ENCODE measurements around the gene KCNG4. TPM values are rescaled to one million over a fixed set of nuclear protein-coding genes. Genes with fewer than 3 reads are reported as not detected.

KCNG4 gene
- total and polyA plus RNA-seq, 4 donors = not detected

DNA sequence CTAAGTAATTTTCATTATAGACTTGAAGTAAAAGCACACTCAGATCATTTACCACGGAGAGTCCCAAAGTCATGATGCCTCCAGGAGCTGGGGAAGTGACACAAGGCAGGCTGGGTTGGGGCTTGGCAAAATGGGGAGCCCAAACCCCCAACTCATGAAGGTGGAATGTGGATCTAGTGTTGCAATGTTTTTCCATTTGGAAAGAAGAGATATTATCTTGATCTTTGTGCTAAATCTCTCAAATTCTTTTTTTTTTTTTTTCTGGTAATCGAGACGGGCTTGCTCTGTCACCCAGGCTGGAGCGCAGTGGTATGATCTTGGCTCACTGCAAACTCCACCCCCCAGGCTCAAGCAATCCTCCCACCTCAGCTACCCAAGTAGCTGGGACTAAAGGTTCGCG lies 7.5 kb upstream of the KCNG4 start:
- Histone ChIP-seq H3K4me1 (ENCODE audit: control insufficient read depth in 4 of 4, insufficient read depth in 4 of 4, low read length in 3 of 4) (no peaks in the 10 kb centered on the region), H3K9me3 (ENCODE audit: control insufficient read depth in 4 of 4, low read length in 3 of 4) (peaks cover 0 to 2% (median 0%) of the 10 kb centered on the region in 4 donors), H3K4me3 (ENCODE audit: low read depth in 1 of 3, low read length in 3 of 3) (no peak overlapping the region), H3K9ac (ENCODE audit: low read depth in 1 of 2, low read length in 2 of 2) (no peak overlapping the region), H3K27me3 (ENCODE audit: control insufficient read depth in 4 of 4, insufficient read depth in 4 of 4, low read length in 3 of 4) (no peaks in the 10 kb centered on the region), H3K36me3 (ENCODE audit: control insufficient read depth in 4 of 4, insufficient read depth in 3 of 4, low read depth in 1 of 4, low read length in 3 of 4) (no peaks in the 10 kb centered on the region), H3K27ac (ENCODE audit: low read depth in 1 of 2, low read length in 2 of 2) (no peak overlapping the region)
- WGBS = 88% methylated on average over 6 of the region's 6 CpGs
- TF ChIP-seq FOXA1 (IDR thresholded peaks at IDR 0.05) (no peak), HNF4G (IDR thresholded peaks at IDR 0.05) (no peak)
- DNase-seq (ENCODE audit: low spot score) = no peak

DNA sequence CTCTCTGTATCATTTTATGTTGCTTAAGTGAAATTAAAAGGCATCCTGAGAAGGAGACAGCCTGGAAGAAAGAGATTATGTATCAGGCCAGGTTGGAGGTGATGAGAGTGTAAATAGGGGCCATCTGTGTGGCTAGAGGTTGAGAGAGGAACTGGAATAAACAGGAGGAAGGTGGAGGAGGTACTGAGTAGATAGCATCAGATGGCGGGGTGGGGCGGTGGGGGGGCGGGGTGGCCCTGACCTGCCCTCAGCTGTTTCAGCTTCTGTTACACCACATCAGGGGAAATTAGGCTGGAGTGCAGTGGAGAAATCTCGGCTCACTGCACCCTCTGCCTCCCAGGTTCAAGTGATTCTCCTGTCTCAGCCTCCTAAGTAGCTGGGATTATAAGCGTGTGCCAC lies 6.9 kb upstream of the KCNG4 start:
- peaks cover 0 to 2% (median 0%) of the 10 kb centered on the region in 4 donors for H3K9me3 ChIP-seq (ENCODE audit: control insufficient read depth in 4 of 4, low read length in 3 of 4)
- no peak for DNase-seq (ENCODE audit: low spot score)
- H3K4me3 ChIP-seq (ENCODE audit: low read depth in 1 of 3, low read length in 3 of 3) = no peak overlapping the region
- peaks cover 0 to 2% (median 0%) of the 10 kb centered on the region in 4 donors for H3K27me3 ChIP-seq (ENCODE audit: control insufficient read depth in 4 of 4, insufficient read depth in 4 of 4, low read length in 3 of 4)
- no peak overlapping the region for H3K9ac ChIP-seq (ENCODE audit: low read depth in 1 of 2, low read length in 2 of 2)
- TF ChIP-seq RXRA (IDR thresholded peaks at IDR 0.05) (no peak), HNF4A (conservative IDR thresholded peaks at IDR 0.05) (no peak), GABPA (IDR thresholded peaks at IDR 0.05 in 1 of 2, conservative IDR thresholded peaks at IDR 0.05 in 1 of 2) (no peak), RAD21 (IDR thresholded peaks at IDR 0.05) (no peak), YY1 (IDR thresholded peaks at IDR 0.05) (no peak), FOXA2 (IDR thresholded peaks at IDR 0.05) (no peak), TAF1 (conservative IDR thresholded peaks at IDR 0.05) (no peak), SP1 (IDR thresholded peaks at IDR 0.05) (no peak), FOXA1 (IDR thresholded peaks at IDR 0.05) (no peak), NR2F2 (IDR thresholded peaks at IDR 0.05) (no peak), JUND (IDR thresholded peaks at IDR 0.05) (no peak)
- TF ChIP-seq, protein P1, sequence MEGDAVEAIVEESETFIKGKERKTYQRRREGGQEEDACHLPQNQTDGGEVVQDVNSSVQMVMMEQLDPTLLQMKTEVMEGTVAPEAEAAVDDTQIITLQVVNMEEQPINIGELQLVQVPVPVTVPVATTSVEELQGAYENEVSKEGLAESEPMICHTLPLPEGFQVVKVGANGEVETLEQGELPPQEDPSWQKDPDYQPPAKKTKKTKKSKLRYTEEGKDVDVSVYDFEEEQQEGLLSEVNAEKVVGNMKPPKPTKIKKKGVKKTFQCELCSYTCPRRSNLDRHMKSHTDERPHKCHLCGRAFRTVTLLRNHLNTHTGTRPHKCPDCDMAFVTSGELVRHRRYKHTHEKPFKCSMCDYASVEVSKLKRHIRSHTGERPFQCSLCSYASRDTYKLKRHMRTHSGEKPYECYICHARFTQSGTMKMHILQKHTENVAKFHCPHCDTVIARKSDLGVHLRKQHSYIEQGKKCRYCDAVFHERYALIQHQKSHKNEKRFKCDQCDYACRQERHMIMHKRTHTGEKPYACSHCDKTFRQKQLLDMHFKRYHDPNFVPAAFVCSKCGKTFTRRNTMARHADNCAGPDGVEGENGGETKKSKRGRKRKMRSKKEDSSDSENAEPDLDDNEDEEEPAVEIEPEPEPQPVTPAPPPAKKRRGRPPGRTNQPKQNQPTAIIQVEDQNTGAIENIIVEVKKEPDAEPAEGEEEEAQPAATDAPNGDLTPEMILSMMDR (IDR thresholded peaks at IDR 0.05; ENCODE audit: low read depth, low read length, missing input control) = no peak
- TF ChIP-seq, protein P2, sequence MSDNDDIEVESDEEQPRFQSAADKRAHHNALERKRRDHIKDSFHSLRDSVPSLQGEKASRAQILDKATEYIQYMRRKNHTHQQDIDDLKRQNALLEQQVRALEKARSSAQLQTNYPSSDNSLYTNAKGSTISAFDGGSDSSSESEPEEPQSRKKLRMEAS (IDR thresholded peaks at IDR 0.05) = no peak
- TF ChIP-seq, protein P3, sequence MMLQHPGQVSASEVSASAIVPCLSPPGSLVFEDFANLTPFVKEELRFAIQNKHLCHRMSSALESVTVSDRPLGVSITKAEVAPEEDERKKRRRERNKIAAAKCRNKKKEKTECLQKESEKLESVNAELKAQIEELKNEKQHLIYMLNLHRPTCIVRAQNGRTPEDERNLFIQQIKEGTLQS (IDR thresholded peaks at IDR 0.05) = no peak
- TF ChIP-seq, protein P4, sequence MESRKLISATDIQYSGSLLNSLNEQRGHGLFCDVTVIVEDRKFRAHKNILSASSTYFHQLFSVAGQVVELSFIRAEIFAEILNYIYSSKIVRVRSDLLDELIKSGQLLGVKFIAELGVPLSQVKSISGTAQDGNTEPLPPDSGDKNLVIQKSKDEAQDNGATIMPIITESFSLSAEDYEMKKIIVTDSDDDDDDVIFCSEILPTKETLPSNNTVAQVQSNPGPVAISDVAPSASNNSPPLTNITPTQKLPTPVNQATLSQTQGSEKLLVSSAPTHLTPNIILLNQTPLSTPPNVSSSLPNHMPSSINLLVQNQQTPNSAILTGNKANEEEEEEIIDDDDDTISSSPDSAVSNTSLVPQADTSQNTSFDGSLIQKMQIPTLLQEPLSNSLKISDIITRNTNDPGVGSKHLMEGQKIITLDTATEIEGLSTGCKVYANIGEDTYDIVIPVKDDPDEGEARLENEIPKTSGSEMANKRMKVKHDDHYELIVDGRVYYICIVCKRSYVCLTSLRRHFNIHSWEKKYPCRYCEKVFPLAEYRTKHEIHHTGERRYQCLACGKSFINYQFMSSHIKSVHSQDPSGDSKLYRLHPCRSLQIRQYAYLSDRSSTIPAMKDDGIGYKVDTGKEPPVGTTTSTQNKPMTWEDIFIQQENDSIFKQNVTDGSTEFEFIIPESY (IDR thresholded peaks at IDR 0.05) = no peak
- TF ChIP-seq, protein P5, sequence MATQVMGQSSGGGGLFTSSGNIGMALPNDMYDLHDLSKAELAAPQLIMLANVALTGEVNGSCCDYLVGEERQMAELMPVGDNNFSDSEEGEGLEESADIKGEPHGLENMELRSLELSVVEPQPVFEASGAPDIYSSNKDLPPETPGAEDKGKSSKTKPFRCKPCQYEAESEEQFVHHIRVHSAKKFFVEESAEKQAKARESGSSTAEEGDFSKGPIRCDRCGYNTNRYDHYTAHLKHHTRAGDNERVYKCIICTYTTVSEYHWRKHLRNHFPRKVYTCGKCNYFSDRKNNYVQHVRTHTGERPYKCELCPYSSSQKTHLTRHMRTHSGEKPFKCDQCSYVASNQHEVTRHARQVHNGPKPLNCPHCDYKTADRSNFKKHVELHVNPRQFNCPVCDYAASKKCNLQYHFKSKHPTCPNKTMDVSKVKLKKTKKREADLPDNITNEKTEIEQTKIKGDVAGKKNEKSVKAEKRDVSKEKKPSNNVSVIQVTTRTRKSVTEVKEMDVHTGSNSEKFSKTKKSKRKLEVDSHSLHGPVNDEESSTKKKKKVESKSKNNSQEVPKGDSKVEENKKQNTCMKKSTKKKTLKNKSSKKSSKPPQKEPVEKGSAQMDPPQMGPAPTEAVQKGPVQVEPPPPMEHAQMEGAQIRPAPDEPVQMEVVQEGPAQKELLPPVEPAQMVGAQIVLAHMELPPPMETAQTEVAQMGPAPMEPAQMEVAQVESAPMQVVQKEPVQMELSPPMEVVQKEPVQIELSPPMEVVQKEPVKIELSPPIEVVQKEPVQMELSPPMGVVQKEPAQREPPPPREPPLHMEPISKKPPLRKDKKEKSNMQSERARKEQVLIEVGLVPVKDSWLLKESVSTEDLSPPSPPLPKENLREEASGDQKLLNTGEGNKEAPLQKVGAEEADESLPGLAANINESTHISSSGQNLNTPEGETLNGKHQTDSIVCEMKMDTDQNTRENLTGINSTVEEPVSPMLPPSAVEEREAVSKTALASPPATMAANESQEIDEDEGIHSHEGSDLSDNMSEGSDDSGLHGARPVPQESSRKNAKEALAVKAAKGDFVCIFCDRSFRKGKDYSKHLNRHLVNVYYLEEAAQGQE (IDR thresholded peaks at IDR 0.05) = no peak
- H3K27ac ChIP-seq (ENCODE audit: low read depth in 1 of 2, low read length in 2 of 2) = no peak overlapping the region
- WGBS = 72% methylated on average over 5 of the region's 5 CpGs
- H3K36me3 ChIP-seq (ENCODE audit: control insufficient read depth in 4 of 4, insufficient read depth in 3 of 4, low read depth in 1 of 4, low read length in 3 of 4) = no peaks in the 10 kb centered on the region
- no peaks in the 10 kb centered on the region for H3K4me1 ChIP-seq (ENCODE audit: control insufficient read depth in 4 of 4, insufficient read depth in 4 of 4, low read length in 3 of 4)

Measured in liver (tissue), 9 donors.